Transverse colon (tissue), 3 donors: Measurements from ENCODE around the gene SRPX.

Source experiments
- POLR2A ChIP-seq: fragments of 450-650 bp; IDR thresholded peaks from one replicate; pipeline ENCODE4 v1.6.1; 2016; ENCODE audit warnings: antibody characterized with exemption, mild to moderate bottlenecking, moderate library complexity
- TF ChIP-seq, protein P1 (sequence below), 5 experiments: fragments of 200-600 bp in 3 of 5; fragments of 450-650 bp in 2 of 5; sonication (generic) in 3 of 5; IDR thresholded peaks; 1 replicate in 2 of 5; 2 replicates in 3 of 5; pipeline ENCODE4 v1.5.1; 2016 to 2017; ENCODE audit warnings: antibody characterized with exemption in 5 of 5, inconsistent platforms in 3 of 5, mild to moderate bottlenecking in 2 of 5, moderate library complexity in 1 of 5

GRCh38 chrX:38178396-38178795, 42.3 kb downstream of the SRPX start:
- TF ChIP-seq, protein P1, sequence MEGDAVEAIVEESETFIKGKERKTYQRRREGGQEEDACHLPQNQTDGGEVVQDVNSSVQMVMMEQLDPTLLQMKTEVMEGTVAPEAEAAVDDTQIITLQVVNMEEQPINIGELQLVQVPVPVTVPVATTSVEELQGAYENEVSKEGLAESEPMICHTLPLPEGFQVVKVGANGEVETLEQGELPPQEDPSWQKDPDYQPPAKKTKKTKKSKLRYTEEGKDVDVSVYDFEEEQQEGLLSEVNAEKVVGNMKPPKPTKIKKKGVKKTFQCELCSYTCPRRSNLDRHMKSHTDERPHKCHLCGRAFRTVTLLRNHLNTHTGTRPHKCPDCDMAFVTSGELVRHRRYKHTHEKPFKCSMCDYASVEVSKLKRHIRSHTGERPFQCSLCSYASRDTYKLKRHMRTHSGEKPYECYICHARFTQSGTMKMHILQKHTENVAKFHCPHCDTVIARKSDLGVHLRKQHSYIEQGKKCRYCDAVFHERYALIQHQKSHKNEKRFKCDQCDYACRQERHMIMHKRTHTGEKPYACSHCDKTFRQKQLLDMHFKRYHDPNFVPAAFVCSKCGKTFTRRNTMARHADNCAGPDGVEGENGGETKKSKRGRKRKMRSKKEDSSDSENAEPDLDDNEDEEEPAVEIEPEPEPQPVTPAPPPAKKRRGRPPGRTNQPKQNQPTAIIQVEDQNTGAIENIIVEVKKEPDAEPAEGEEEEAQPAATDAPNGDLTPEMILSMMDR (IDR thresholded peaks at IDR 0.05): no peak
- TF ChIP-seq POLR2A: no peak
